A673 (cell line): Measurements from ENCODE around the gene SLC44A1.

Experiments used
- CTCF ChIP-seq: fragments of 300-800, 200-600 bp; sonication (generic); conservative IDR thresholded peaks from 2 replicates; pipeline ENCODE4 v1.5.1; 2017; ENCODE audit warnings: low read depth, mild to moderate bottlenecking, antibody characterized with exemption, low read length, moderate library complexity, mixed read lengths
- EZH2 ChIP-seq: fragments of 200-600 bp; sonication (generic); IDR thresholded peaks from 2 replicates; pipeline ENCODE4 v1.6.1; 2017; ENCODE audit warnings: borderline replicate concordance, low read depth, mild to moderate bottlenecking, mixed read lengths, antibody characterized with exemption, low read length; ENCODE audit not compliant: poor library complexity, severe bottlenecking

GRCh38 chr9:105233873-105234272, 10.6 kb upstream of the SLC44A1 start:
- TF ChIP-seq CTCF (no peak), EZH2 (no peak)
